ENCODE measurements around the gene CTNNA3.

Gene CTNNA3

GRCh38 chr10:67386260-67386659 is 309.7 kb downstream of the CTNNA3 start:
- in situ Hi-C loops (cut with MboI; ENCODE audit: low sequenced_read_pairs): no loop called here

- in situ Hi-C loops (cut with MboI; ENCODE audit: low sequenced_read_pairs): no loop called here
Measured at GRCh38 chr10:67385566-67385965, 310.4 kb downstream of the CTNNA3 start.

- in situ Hi-C loops (cut with MboI; ENCODE audit: low sequenced_read_pairs): no loop called here
Measured at GRCh38 chr10:67385089-67385488, 310.9 kb downstream of the CTNNA3 start.

- in situ Hi-C loops (cut with MboI; ENCODE audit: low sequenced_read_pairs): no loop called here
Measured at GRCh38 chr10:67331121-67331910, 364.7 kb downstream of the CTNNA3 start.

DNA sequence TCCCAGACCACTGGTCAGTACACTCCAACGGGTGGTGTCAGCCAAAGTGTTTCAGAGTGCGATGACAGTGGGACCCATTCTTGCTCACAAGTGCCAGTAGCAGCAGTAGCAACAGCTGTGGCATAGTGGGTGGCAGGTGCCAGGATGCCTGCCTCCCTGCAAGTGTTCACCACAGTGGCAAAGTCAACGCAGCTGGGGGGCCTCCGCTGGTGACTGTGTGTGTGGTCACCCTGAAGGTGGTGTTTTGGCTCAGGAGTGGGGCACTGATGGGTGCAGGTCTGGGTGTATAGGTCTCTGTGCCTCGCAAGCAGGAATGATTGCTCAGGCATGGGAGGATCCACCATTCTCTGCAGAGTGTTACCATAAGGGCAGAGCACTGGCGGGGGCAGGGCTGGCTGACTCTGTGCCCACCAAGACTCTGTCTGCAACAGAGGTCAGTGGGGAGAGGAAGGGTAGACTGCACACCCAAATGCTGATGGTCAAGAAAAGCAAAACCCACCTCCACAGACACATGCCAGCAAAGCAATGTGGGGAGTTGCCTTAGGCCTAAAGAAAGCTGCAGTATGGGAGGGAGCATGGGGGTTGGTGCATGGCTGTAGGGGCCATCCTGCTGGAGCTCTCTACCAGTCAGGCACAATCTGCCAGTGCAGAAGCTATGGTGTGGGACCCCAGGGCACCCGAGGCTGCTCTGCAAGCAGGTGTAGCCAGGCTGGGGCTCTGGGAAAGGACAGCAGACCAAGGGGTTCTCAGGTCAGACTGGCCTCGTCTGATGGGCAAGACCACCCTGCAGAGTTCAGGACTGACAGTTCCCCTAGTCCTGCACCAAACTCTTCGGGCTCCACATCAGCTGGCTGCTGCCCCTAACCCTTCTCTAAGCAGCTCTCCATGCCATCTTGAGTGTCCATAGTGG is 368.1 kb downstream of the CTNNA3 start:
- in situ Hi-C loops (cut with MboI; ENCODE audit: low sequenced_read_pairs): no loop called here

- in situ Hi-C loops (cut with MboI; ENCODE audit: low sequenced_read_pairs): no loop called here
Measured at GRCh38 chr10:67319976-67320375, 376.0 kb downstream of the CTNNA3 start.

DNA sequence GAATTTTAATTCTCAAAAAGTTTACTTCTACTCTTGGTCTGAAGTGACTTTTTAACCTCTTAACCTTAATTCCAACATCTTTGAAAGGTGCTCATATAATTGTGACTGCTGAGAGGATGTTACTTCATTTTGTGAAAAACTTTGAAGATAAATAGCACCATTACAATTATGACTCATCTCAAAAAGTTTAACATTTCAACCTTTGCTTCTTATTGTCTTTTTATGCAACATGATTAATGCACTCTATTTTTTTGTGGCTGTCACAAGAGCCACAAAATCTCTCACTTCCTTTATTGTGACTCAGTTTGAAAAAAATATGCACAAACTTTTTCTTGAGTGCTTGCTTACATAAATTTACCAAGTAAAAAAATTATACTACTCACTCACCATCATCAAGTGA is 387.1 kb downstream of the CTNNA3 start:
- in situ Hi-C loops (cut with MboI; ENCODE audit: low sequenced_read_pairs): no loop called here

DNA sequence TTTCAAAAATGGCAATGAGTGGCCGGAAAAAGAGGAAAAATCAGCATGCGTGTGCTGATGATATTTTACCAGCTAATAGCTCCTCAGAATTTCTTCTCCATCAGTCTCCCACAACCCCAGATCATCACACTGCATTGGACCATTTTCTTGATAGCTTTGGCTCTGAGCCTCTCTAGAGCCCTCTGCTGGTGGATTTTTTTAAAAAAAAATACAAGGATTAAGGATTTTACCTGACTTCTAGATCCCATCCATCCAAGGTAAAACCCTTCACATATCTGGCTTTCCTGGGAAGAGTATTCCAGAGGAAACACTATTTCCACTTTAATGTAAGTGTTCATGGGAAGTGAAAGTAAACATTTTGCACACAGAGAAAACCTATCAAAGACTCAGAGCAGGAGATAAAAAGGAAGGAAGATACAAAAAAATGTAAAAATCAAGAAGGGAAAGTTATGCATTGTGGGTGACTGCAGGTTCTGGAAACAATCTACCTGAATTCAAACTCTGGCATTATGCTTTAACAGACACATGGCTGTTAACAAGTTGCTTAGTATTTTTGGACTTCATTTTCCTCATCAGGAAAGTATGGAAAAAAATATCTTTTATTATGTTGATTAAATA is 389.3 kb downstream of the CTNNA3 start:
- in situ Hi-C loops (cut with MboI; ENCODE audit: low sequenced_read_pairs): no loop called here

DNA sequence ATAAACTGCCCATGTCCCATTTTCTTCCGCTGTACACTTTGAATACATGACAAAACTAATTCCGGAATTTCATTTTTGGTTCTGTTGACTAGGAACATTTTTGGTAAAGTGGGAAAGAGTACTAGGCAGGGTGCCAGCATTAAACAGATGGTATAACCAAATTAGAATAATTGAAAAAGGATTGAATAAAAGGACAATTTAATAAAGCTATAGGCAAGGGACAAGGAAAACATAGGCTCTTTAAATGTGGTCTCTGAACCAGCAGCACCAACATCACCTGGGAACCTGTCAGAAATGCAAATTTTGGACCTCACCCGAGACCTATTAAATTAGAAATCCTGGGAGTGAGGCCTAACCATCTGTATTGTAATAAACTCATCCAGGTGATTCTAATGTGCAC is 393.3 kb downstream of the CTNNA3 start:
- in situ Hi-C loops (cut with MboI; ENCODE audit: low sequenced_read_pairs): no loop called here

- in situ Hi-C loops (cut with MboI; ENCODE audit: low sequenced_read_pairs): no loop called here
Measured at GRCh38 chr10:67299761-67300160, 396.2 kb downstream of the CTNNA3 start.

DNA sequence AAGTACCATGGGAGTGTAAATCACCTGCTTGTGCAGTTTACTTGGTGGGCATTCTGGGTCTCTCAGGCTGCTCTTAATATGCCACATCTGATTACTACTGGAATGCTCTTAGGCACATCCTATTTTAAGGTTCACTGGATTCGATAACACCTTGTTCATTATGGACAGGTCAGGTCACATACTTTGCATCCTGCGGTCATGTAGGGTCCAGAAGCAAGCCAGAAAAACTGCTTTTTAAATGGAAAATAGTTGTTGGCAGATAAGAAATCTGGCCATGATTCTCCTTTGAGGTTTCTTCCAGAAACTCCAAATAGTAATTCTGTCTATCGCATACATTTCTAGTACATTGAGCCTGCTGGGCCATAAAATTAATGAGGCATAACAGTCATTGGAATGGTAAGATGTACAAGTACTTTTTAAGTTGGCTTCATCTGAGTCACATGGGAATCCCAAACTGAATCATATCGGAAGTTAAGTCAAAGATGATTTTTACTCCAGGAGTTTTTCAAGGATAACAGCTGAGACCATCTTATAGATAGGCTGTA is 398.3 kb downstream of the CTNNA3 start:
- in situ Hi-C loops (cut with MboI; ENCODE audit: low sequenced_read_pairs): no loop called here

- in situ Hi-C loops (cut with MboI; ENCODE audit: low sequenced_read_pairs): no loop called here
Measured at GRCh38 chr10:67296926-67297325, 399.1 kb downstream of the CTNNA3 start.

DNA sequence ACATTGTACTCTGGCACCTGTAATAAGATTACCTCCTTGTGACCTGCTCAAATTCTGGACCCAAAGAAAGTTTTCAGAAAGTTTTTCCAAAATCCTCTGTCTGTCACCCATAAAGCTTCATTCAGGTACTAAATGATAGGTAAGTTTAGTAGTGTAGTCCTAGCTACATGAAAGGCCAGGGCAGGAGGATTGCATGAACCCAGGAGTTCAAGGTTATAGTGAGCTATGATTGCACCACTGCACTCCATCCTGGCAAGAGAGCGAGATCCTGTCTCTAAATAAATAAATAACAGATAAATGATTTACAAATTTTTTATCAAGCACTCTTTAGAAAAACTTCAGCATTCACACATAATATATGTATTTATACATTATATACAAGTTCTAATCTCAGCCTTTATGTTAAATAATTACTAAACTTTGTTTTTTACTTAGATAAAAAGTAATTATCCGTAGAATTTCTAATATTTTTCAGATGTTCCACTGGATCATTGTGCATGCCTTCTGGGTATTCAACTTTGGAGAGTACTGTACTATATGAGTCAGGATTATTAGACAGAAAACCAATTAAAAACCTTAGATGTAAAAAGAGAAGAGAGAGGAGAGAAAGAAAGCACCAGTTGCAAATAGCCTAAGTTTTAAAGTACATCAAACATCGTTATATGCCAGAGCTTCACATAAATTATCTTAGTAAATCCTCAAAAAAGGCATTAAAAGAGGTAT is 407.1 kb downstream of the CTNNA3 start:
- in situ Hi-C loops (cut with MboI; ENCODE audit: low sequenced_read_pairs): no loop called here

- in situ Hi-C loops (cut with MboI; ENCODE audit: low sequenced_read_pairs): no loop called here
Measured at GRCh38 chr10:67284589-67284988, 411.4 kb downstream of the CTNNA3 start.

- in situ Hi-C loops (cut with MboI; ENCODE audit: low sequenced_read_pairs): no loop called here
Measured at GRCh38 chr10:67282871-67283270, 413.1 kb downstream of the CTNNA3 start.

GRCh38 chr10:67280405-67280804 is 415.6 kb downstream of the CTNNA3 start:
- in situ Hi-C loops (cut with MboI; ENCODE audit: low sequenced_read_pairs): no loop called here

- in situ Hi-C loops (cut with MboI; ENCODE audit: low sequenced_read_pairs): no loop called here
Measured at GRCh38 chr10:67277402-67277801, 418.6 kb downstream of the CTNNA3 start.

DNA sequence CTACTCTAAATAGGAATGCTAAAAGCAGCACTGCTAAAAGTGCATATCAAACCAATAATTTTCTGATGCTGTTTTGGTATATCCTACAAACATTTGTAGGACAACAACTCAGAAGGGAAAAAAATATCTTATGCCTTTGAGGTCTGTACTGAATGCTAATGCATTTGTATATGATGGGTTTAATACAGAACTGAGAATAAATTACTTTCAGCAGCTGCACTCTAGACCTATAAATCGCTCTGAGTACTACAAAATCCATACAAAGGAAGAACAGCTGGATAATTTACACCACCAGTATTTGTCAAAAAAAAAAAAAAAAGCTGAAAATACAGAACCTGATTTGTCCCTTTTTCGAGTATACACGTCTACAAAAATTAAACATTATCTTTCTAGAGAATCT is 426.2 kb downstream of the CTNNA3 start:
- in situ Hi-C loops (cut with MboI; ENCODE audit: low sequenced_read_pairs): no loop called here

- in situ Hi-C loops (cut with MboI; ENCODE audit: low sequenced_read_pairs): no loop called here
Measured at GRCh38 chr10:67268146-67268545, 427.8 kb downstream of the CTNNA3 start.

DNA sequence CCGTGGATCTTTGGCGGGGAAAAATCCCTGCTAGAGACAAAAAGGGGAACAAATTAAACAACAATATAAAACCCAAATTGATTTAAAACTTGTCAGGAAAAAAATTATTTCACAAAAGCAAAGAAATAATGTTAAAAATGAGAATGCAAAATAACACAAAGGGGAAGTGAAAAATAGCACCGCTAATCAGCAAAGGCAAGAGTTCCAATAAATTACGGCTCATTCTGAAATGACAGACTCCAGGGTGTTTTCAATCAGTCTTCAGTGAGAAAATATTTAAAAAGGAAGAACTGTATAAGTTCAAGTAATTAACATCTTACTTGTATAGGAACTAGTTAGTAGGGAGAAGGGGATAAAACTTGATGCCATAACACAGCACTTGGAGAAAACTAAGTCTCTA is 433.3 kb downstream of the CTNNA3 start:
- in situ Hi-C loops (cut with MboI; ENCODE audit: low sequenced_read_pairs): no loop called here
